ENCODE results near the gene AARS2. TPM values are rescaled to one million over a fixed set of nuclear protein-coding genes. Genes with fewer than 3 reads are reported as not detected.
"Not testable (repeated sequence)": the region's sequence is repeated elsewhere in the genome, so short reads cannot be mapped to it uniquely, and the experiment has no call there.

The AARS2 gene
- total and polyA plus RNA-seq, 12 donors = 4.7 to 10.9 (median 8.3) TPM

DNA sequence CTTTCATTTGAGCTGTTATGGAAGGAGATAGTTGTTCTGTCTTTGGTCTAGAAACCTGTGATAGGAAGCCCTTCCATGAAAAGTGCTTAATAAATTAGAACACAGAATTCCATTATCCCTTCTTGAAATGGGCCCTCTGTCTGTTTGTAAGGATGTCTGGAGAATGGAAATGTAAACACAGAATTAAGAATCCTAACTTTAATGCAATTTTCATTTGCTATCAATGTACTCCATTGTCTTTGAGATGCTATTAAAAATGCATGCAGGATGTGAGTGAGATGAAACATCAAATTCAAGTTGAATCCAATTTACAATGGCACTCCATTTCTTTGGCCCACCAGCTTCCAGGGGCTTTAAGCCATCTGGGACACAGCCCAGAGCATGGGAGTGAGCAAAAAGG is 13.9 kb upstream of the AARS2 start:
- no peak for DNase-seq
- peaks cover 0 to 39% (median 31%) of the 10 kb centered on the region in 7 donors for H3K27me3 ChIP-seq
- H3K36me3 ChIP-seq = no peaks in the 10 kb centered on the region
- no peak overlapping the region for H3K27ac ChIP-seq
- intact Hi-C loops (cut with DNase I) = no loop called here
- H3K4me3 ChIP-seq = no peak overlapping the region
- H3K9me3 ChIP-seq = no peaks in the 10 kb centered on the region
- no peaks in the 10 kb centered on the region for H3K4me1 ChIP-seq
- TF ChIP-seq CTCF (IDR thresholded peaks at IDR 0.05) = no peak
- ATAC-seq = no peak

DNA sequence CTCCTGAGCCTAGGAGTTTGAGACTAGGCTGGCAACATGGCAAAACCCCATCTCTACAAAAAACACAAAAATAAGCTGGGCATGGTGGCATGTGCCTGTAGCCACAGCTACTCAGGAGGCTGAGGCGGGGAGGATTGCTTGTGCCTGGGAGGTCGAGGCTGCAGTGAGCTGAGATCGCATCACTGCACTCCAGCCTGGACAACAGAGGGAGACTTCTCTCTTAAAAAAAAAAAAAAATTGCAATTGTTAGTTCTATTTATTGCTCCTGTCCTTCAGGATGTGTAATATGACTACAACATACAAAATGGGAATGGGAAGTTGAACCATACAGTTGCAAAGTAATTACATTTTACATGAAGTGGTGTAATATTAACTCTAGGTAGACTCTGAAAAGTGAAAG is 8.1 kb upstream of the AARS2 start:
- 89 to 93% methylated on average over 3 of the region's 3 CpGs for WGBS, 2 donors
- no peaks in the 10 kb centered on the region for H3K9me3 ChIP-seq
- DNase-seq = no peak
- H3K27ac ChIP-seq = no peak overlapping the region
- no peak overlapping the region for H3K4me3 ChIP-seq
- no peak for ATAC-seq
- H3K36me3 ChIP-seq = no peaks in the 10 kb centered on the region
- peaks cover 0 to 41% (median 25%) of the 10 kb centered on the region in 7 donors for H3K27me3 ChIP-seq
- TF ChIP-seq CTCF (IDR thresholded peaks at IDR 0.05) = no peak
- no peaks in the 10 kb centered on the region for H3K4me1 ChIP-seq
- intact Hi-C loops (cut with DNase I) = no loop called here

GRCh38 chr6:44317136-44317631 is 4.0 kb upstream of the AARS2 start:
- 62 to 65% methylated on average over 9 of the region's 9 CpGs for WGBS, 2 donors
- ATAC-seq; H3K4me1 ChIP-seq; DNase-seq; intact Hi-C loops (cut with DNase I); H3K9me3 ChIP-seq; H3K27ac ChIP-seq; H3K4me3 ChIP-seq; H3K36me3 ChIP-seq: not testable (repeated sequence)
- H3K27me3 ChIP-seq = peaks cover 0 to 37% (median 25%) of the 10 kb centered on the region in 7 donors

GRCh38 chr6:44316481-44316880 is 3.3 kb upstream of the AARS2 start:
- no peaks in the 10 kb centered on the region for H3K9me3 ChIP-seq
- DNase-seq (no peak), ATAC-seq (no peak)
- no peak overlapping the region for H3K4me3 ChIP-seq
- H3K27me3 ChIP-seq = peaks cover 0 to 33% (median 24%) of the 10 kb centered on the region in 7 donors
- intact Hi-C loops (cut with DNase I) = no loop called here
- H3K27ac ChIP-seq = no peak overlapping the region
- H3K4me1 ChIP-seq = peaks cover 0 to 13% (median 10%) of the 10 kb centered on the region in 9 donors
- 73 to 80% methylated on average over 12 of the region's 12 CpGs for WGBS, 2 donors
- H3K36me3 ChIP-seq = peaks cover 0 to 6% (median 0%) of the 10 kb centered on the region in 9 donors
- no peak for TF ChIP-seq CTCF (IDR thresholded peaks at IDR 0.05)

- no peak for TF ChIP-seq CTCF (IDR thresholded peaks at IDR 0.05)
- Histone ChIP-seq H3K4me3 (no peak overlapping the region), H3K27me3 (peaks cover 0 to 28% (median 19%) of the 10 kb centered on the region in 7 donors), H3K36me3 (peaks cover 0 to 11% (median 3%) of the 10 kb centered on the region in 9 donors), H3K9me3 (no peaks in the 10 kb centered on the region), H3K4me1 (peaks cover 0 to 13% (median 10%) of the 10 kb centered on the region in 9 donors), H3K27ac (no peak overlapping the region)
- intact Hi-C loops (cut with DNase I) = no loop called here
- DNase-seq (no peak), ATAC-seq (no peak)
- 71 to 72% methylated on average over 5 of the region's 5 CpGs for WGBS, 2 donors
These were observed 2.8 kb upstream of the AARS2 start for GRCh38 chr6:44315951-44316350.

Measured in heart right ventricle (tissue), 16 donors.